HepG2 (cell line): Measurements from ENCODE around the gene CBX2. TPM values are rescaled to one million over a fixed set of nuclear protein-coding genes. Genes with fewer than 3 reads are reported as not detected.

Experiments used
- ATF7-NPFF ChIP-seq: sonication (generic); formaldehyde crosslinking; IDR thresholded peaks from 2 replicates; pipeline ENCODE4 v1.8.1; 2023; ENCODE audit warnings: mild to moderate bottlenecking, low read depth, missing genetic modification reagents, moderate library complexity
- BRF2 ChIP-seq: sonication (generic); formaldehyde crosslinking; IDR thresholded peaks from 2 replicates; pipeline ENCODE4 v1.8.1; 2022; ENCODE audit warnings: mild to moderate bottlenecking, missing genetic modification reagents
- DNMT1 ChIP-seq: sonication (generic); formaldehyde crosslinking; IDR thresholded peaks from 2 replicates; pipeline ENCODE4 v1.5.1; 2020; ENCODE audit warnings: mild to moderate bottlenecking, missing genetic modification reagents
- NPAS2 ChIP-seq: sonication (generic); formaldehyde crosslinking; IDR thresholded peaks from 2 replicates; pipeline ENCODE4 v1.8.0; 2022; ENCODE audit warnings: mild to moderate bottlenecking, missing genetic modification reagents, borderline replicate concordance
- PRMT3 ChIP-seq: sonication (generic); formaldehyde crosslinking; IDR thresholded peaks from 2 replicates; pipeline ENCODE4 v1.8.1; 2022; ENCODE audit warnings: low read depth, mild to moderate bottlenecking, moderate library complexity, missing genetic modification reagents, borderline replicate concordance
- RFX3 ChIP-seq: IDR thresholded peaks from 2 replicates; pipeline ENCODE4 v1.6.1; 2016; ENCODE audit warnings: missing biosample characterization, missing genetic modification reagents
- SNRNP70 ChIP-seq: fragments of 200-400 bp; formaldehyde crosslinking; IDR thresholded peaks from 2 replicates; pipeline ENCODE4 v1.6.1; 2017; ENCODE audit warnings: mild to moderate bottlenecking, low read depth, low read length, moderate library complexity
- TCF7 ChIP-seq: sonication (generic); IDR thresholded peaks from 2 replicates; pipeline ENCODE4 v1.6.1; 2016; ENCODE audit warnings: antibody characterized with exemption, low read depth
- TEAD2 ChIP-seq: sonication (generic); formaldehyde crosslinking; IDR thresholded peaks from 2 replicates; pipeline ENCODE4 v1.9.0; 2021; ENCODE audit warnings: missing genetic modification reagents
- ZFAT ChIP-seq: sonication (generic); formaldehyde crosslinking; conservative IDR thresholded peaks from 2 replicates; pipeline ENCODE4 v1.8.1; 2023; ENCODE audit warnings: missing genetic modification reagents, inconsistent platforms
- ZNF407 ChIP-seq: sonication (generic); formaldehyde crosslinking; IDR thresholded peaks from one replicate; pipeline ENCODE4 v1.5.1; 2020; ENCODE audit warnings: mild to moderate bottlenecking, missing genetic modification reagents; ENCODE audit errors: not compliant biosample characterization
- ZNF609 ChIP-seq: sonication (generic); formaldehyde crosslinking; IDR thresholded peaks from 2 replicates; pipeline ENCODE4 v1.4.0; 2020; ENCODE audit warnings: mild to moderate bottlenecking, missing genetic modification reagents, borderline replicate concordance
- ZNF839 ChIP-seq: sonication (generic); formaldehyde crosslinking; IDR thresholded peaks from 2 replicates; pipeline ENCODE4 v1.4.0; 2020; ENCODE audit warnings: missing genetic modification reagents, mild to moderate bottlenecking, borderline replicate concordance
- polyA plus RNA-seq, 8 experiments: library from polyadenylated mRNA; depleted of rRNA in 3 of 8; stranded (reverse) in 7 of 8; unstranded in 1 of 8; fragments of >200 nt; fragmentation: Illumina TruSeq in 4 of 8; extraction: Trizol in 4 of 8; gene quantifications; 2 replicates each; pipeline versions ENCODE4 v1.2.1 to v1.2.3, GENCODE V29; 2011 to 2016; ENCODE audit warnings: low read depth in 4 of 8, missing spikeins in 1 of 8, mixed read lengths in 1 of 8; ENCODE audit not compliant: insufficient read depth in 1 of 8
- total RNA-seq, 5 experiments: library from RNA; depleted of rRNA; stranded (reverse); fragments of >200 nt; fragmentation: Illumina TruSeq; extraction: Trizol; gene quantifications; 2 replicates each; pipeline ENCODE4 v1.2.3, GENCODE V29; 2016; ENCODE audit warnings: low read depth in 1 of 5

Gene CBX2
- total and polyA plus RNA-seq, 2 of the 13 experiments (the other 11 are each of a cell fraction or from before 2014, with no cell fraction given) = 14.5 to 31.1 TPM

GRCh38 chr17:79788989-79789942 lies 11.3 kb downstream of the CBX2 start (continued):
- TF ChIP-seq RFX3 (CRISPR knock-in tag) (no peak), TCF7 (no peak), ATF7-NPFF (no peak), NPAS2 (CRISPR knock-in tag) (no peak), SNRNP70 (no peak), TEAD2 (CRISPR knock-in tag) (no peak), BRF2 (CRISPR knock-in tag) (no peak), PRMT3 (CRISPR knock-in tag) (no peak), ZNF407 (CRISPR knock-in tag) (no peak), ZFAT (CRISPR knock-in tag) (no peak), DNMT1 (CRISPR knock-in tag) (no peak), ZNF609 (no peak), ZNF839 (no peak)
